NCI-H1694 (cell line): Measurements from ENCODE around the gene KLHL2.

Experiments
- DNase-seq: peaks from one replicate; lab custom pipeline; 2025; lab: John Stamatoyannopoulos, UW

Gene KLHL2

DNA sequence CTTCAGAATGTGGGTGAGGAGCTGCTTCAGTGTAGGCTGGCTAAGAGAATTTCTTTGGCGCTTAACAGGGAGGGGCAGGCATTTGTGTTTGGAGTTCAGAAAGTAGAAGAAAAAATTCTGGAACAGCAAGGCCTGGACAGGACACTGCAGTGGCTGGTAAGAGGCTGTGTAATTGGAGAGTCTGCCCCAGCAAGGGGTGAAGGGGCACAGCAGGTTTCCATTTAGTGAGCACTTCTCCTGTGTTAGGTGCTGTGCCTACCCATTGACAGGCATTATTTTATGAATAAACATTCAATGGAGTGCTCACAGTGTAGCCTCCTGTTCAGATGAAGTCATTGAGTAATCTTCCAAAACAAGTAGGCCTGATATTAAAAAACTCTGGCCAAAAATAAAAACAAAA, 160.8 kb downstream of the KLHL2 start:
- DNase-seq: no peak

GRCh38 chr4:165368567-165368966, 161.2 kb downstream of the KLHL2 start:
- no peak for DNase-seq

DNA sequence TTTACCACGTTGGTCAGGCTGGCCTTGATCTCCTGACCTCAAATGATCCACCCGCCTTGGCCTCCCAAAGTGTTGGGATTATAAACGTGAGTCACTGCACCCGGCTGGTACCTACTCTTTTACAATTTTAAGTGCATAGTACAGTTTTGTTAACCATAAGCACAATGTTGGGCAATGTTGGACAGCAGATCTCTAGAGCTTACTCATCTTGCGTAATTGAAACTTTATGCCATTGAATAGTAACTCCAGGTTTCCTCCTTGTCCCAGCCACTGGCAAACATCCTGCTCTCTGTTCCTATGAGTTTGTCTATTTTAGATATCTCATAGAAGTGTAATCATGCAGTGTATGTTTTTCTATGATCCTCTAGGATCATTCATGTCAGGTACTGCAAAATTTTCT, 162.2 kb downstream of the KLHL2 start:
- DNase-seq: no peak

- DNase-seq: no peak
Observed at GRCh38 chr4:165370530-165370929, 163.2 kb downstream of the KLHL2 start.
